Glutamatergic neuron (in vitro differentiated cells): ENCODE results near the gene EXOSC10. TPM values are rescaled to one million over a fixed set of nuclear protein-coding genes. Genes with fewer than 3 reads are reported as not detected.

Experiments
- DNase-seq: peaks from one replicate; pipeline ENCODE4 v3.0.0; 2022
- H3K27ac Mint-ChIP-seq: one replicate; pipeline ENCODE4 v1.8.0; 2020; ENCODE audit warnings: mild to moderate bottlenecking, mixed read lengths, inconsistent platforms; ENCODE audit not compliant: unreplicated experiment
- H3K27me3 Mint-ChIP-seq: one replicate; pipeline ENCODE4 v1.8.0; 2020; ENCODE audit warnings: mild to moderate bottlenecking, moderate library complexity, mixed read lengths, inconsistent platforms; ENCODE audit not compliant: unreplicated experiment
- H3K36me3 Mint-ChIP-seq: one replicate; pipeline ENCODE4 v1.8.0; 2020; ENCODE audit warnings: mild to moderate bottlenecking, mixed read lengths, inconsistent platforms; ENCODE audit not compliant: unreplicated experiment
- H3K4me1 Mint-ChIP-seq: one replicate; pipeline ENCODE4 v1.8.0; 2020; ENCODE audit warnings: mild to moderate bottlenecking, low read depth, mixed read lengths, inconsistent platforms; ENCODE audit not compliant: unreplicated experiment
- H3K4me3 Mint-ChIP-seq: one replicate; pipeline ENCODE4 v1.8.0; 2020; ENCODE audit warnings: mild to moderate bottlenecking, mixed read lengths, inconsistent platforms; ENCODE audit not compliant: unreplicated experiment
- H3K9me3 Mint-ChIP-seq: one replicate; pipeline ENCODE4 v1.8.0; 2020; ENCODE audit warnings: mild to moderate bottlenecking, moderate library complexity, mixed read lengths, inconsistent platforms; ENCODE audit not compliant: unreplicated experiment
- CTCF ChIP-seq: fragments of 200-600 bp; sonication (generic); IDR thresholded peaks from one replicate; pipeline ENCODE4 v1.5.0; 2021; ENCODE audit not compliant: partially characterized antibody, unreplicated experiment
- total RNA-seq: library from RNA; stranded (reverse); fragmentation: NEBNext Ultra II Directional; extraction: Animal tissue kit (Norgen Biotek cat#: 25700); gene quantifications from one replicate; pipeline ENCODE4 v1.2.1, GENCODE V29; 2021; ENCODE audit not compliant: unreplicated experiment

EXOSC10 gene
- total RNA-seq, 1 donor from 2014 or later: 111 TPM

GRCh38 chr1:11134898-11135266 is 35.2 kb upstream of the EXOSC10 start:
- H3K4me3 Mint-ChIP-seq: no peak overlapping the region
- H3K4me1 Mint-ChIP-seq: peaks cover 9% of the 10 kb centered on the region
- no peak overlapping the region for H3K27ac Mint-ChIP-seq
- no peak for TF ChIP-seq CTCF
- DNase-seq: no peak
- H3K9me3 Mint-ChIP-seq: peaks cover 3% of the 10 kb centered on the region
- peaks cover 4% of the 10 kb centered on the region for H3K27me3 Mint-ChIP-seq
- peaks cover 6% of the 10 kb centered on the region for H3K36me3 Mint-ChIP-seq

- H3K27ac Mint-ChIP-seq: peak overlapping the region; percentile 68
- H3K27me3 Mint-ChIP-seq: peaks cover 4% of the 10 kb centered on the region
- H3K4me1 Mint-ChIP-seq: peaks cover 9% of the 10 kb centered on the region
- peaks cover 6% of the 10 kb centered on the region for H3K36me3 Mint-ChIP-seq
- no peak for TF ChIP-seq CTCF
- DNase-seq: no peak
- H3K9me3 Mint-ChIP-seq: peaks cover 3% of the 10 kb centered on the region
- H3K4me3 Mint-ChIP-seq: no peak overlapping the region
Measured at GRCh38 chr1:11134251-11134897, 34.7 kb upstream of the EXOSC10 start.

- Mint-ChIP-seq H3K9me3 (peaks cover 3% of the 10 kb centered on the region), H3K4me3 (no peak overlapping the region), H3K4me1 (peaks cover 9% of the 10 kb centered on the region), H3K36me3 (peaks cover 6% of the 10 kb centered on the region), H3K27ac (peak overlapping the region; percentile 78), H3K27me3 (peaks cover 1% of the 10 kb centered on the region)
- peak; percentile 25 for DNase-seq
- no peak for TF ChIP-seq CTCF
Measured at GRCh38 chr1:11132563-11133293, 33.1 kb upstream of the EXOSC10 start.

- no peak for TF ChIP-seq CTCF
- peaks cover 6% of the 10 kb centered on the region for H3K36me3 Mint-ChIP-seq
- no peak overlapping the region for H3K27ac Mint-ChIP-seq
- no peak overlapping the region for H3K4me3 Mint-ChIP-seq
- peaks cover 5% of the 10 kb centered on the region for H3K9me3 Mint-ChIP-seq
- H3K4me1 Mint-ChIP-seq: peaks cover 9% of the 10 kb centered on the region
- H3K27me3 Mint-ChIP-seq: peaks cover 1% of the 10 kb centered on the region
- no peak for DNase-seq
Measured at GRCh38 chr1:11131816-11132215, 32.1 kb upstream of the EXOSC10 start.

GRCh38 chr1:11130406-11130805 is 30.7 kb upstream of the EXOSC10 start:
- peaks cover 9% of the 10 kb centered on the region for H3K4me1 Mint-ChIP-seq
- peaks cover 6% of the 10 kb centered on the region for H3K36me3 Mint-ChIP-seq
- peaks cover 5% of the 10 kb centered on the region for H3K9me3 Mint-ChIP-seq
- TF ChIP-seq CTCF: no peak
- H3K27ac Mint-ChIP-seq: no peak overlapping the region
- H3K27me3 Mint-ChIP-seq: peaks cover 1% of the 10 kb centered on the region
- H3K4me3 Mint-ChIP-seq: no peak overlapping the region
- DNase-seq: no peak
